H1 (cell line): Measurements from ENCODE around the gene APP. TPM values are rescaled to one million over a fixed set of nuclear protein-coding genes. Genes with fewer than 3 reads are reported as not detected.

Source experiments
- CTCF ChIA-PET: fragments of 300-600 bp; sonication (Branson Sonifier 250); formaldehyde crosslinking; loops from one replicate; lab custom pipeline; 2021; ENCODE audit not compliant: partially characterized antibody; lab: Charles Lee
- POLR2A ChIA-PET: fragments of 300-600 bp; sonication (Branson Sonifier 250); formaldehyde crosslinking; loops from one replicate; lab custom pipeline; 2021; ENCODE audit warnings: inconsistent platforms; ENCODE audit not compliant: partially characterized antibody; lab: Charles Lee
- DNase-seq, 2 experiments: peaks; one replicate each; pipeline versions ENCODE4 v3.0.0 to v3.0.0-alpha.2; 2010 to 2022; ENCODE audit warnings: low spot score in 2 of 2, low read depth in 1 of 2, mixed read lengths in 1 of 2
- FAIRE-seq: peaks from 2 replicates; lab custom pipeline; 2011; peaks lifted over from hg19 to GRCh38; lab: Jason Lieb, UNC
- H2AFZ ChIP-seq: 2 replicates; pipeline ENCODE4 v1.8.1; 2012; ENCODE audit warnings: low read length, inconsistent platforms
- H2AK5ac ChIP-seq: 2 replicates; pipeline ENCODE4 v1.6.1; 2013; ENCODE audit warnings: low read depth, low read length
- H2BK120ac ChIP-seq: replicated peaks from 2 replicates; pipeline ENCODE3; 2013; ENCODE audit warnings: low read depth, low read length, inconsistent platforms
- H2BK12ac ChIP-seq: 2 replicates; pipeline ENCODE4 v1.6.1; 2013; ENCODE audit warnings: low read depth, low read length
- H2BK15ac ChIP-seq: 2 replicates; pipeline ENCODE4 v1.6.1; 2013; ENCODE audit warnings: low read length
- H2BK20ac ChIP-seq: 2 replicates; pipeline ENCODE4 v1.6.1; 2013; ENCODE audit warnings: low read length
- H2BK5ac ChIP-seq: 2 replicates; pipeline ENCODE4 v1.6.1; 2013; ENCODE audit warnings: low read depth, low read length
- H3K14ac ChIP-seq: 2 replicates; pipeline ENCODE4 v1.6.1; 2013; ENCODE audit warnings: inconsistent platforms; ENCODE audit not compliant: insufficient read length
- H3K18ac ChIP-seq: 2 replicates; pipeline ENCODE4 v1.6.1; 2013; ENCODE audit warnings: low read length; ENCODE audit errors: extremely low read depth
- H3K23ac ChIP-seq: 2 replicates; pipeline ENCODE4 v1.6.1; 2013; ENCODE audit warnings: inconsistent platforms; ENCODE audit not compliant: insufficient read length
- H3K23me2 ChIP-seq: 2 replicates; pipeline ENCODE4 v1.6.1; 2013; ENCODE audit warnings: low read depth, low read length
- H3K27ac ChIP-seq: 2 replicates; pipeline ENCODE4 v1.6.1; 2011; ENCODE audit warnings: low read depth, low read length, inconsistent platforms
- H3K27me3 ChIP-seq, 4 experiments: replicated peaks in 1 of 4; 1 replicate in 1 of 4; 2 replicates in 3 of 4; pipeline versions ENCODE4 v1.6.1 to v1.8.1; 2011 to 2013; ENCODE audit warnings: low read length in 3 of 4, mild to moderate bottlenecking in 3 of 4, inconsistent platforms in 2 of 4, mixed read lengths in 2 of 4, moderate library complexity in 1 of 4; ENCODE audit not compliant: control insufficient read depth in 3 of 4, insufficient read depth in 3 of 4; ENCODE audit errors: extremely low read depth in 1 of 4
- H3K36me3 ChIP-seq, 4 experiments: 2 replicates each; pipeline versions ENCODE4 v1.6.1 to v1.8.1; 2011 to 2013; ENCODE audit warnings: mild to moderate bottlenecking in 4 of 4, low read length in 3 of 4, moderate library complexity in 2 of 4, control low read depth in 1 of 4, inconsistent platforms in 1 of 4; ENCODE audit not compliant: insufficient read depth in 4 of 4, control insufficient read depth in 2 of 4
- H3K4ac ChIP-seq: replicated peaks from 2 replicates; pipeline ENCODE3; 2013; ENCODE audit warnings: low read length, low read depth, mixed read lengths, inconsistent platforms; ENCODE audit not compliant: insufficient read length
- H3K4me1 ChIP-seq, 4 experiments: replicated peaks in 1 of 4; 1 replicate in 1 of 4; 2 replicates in 3 of 4; pipeline versions ENCODE4 v1.6.1 to v1.8.1; 2011 to 2013; ENCODE audit warnings: low read length in 3 of 4, inconsistent platforms in 2 of 4, mixed read lengths in 1 of 4; ENCODE audit not compliant: insufficient read depth in 4 of 4, control insufficient read depth in 3 of 4
- H3K4me2 ChIP-seq, 2 experiments: 2 replicates each; pipeline versions ENCODE4 v1.6.1 to v1.8.1; 2011 to 2013; ENCODE audit warnings: low read depth in 2 of 2, low read length in 2 of 2, control low read depth in 1 of 2, inconsistent platforms in 1 of 2, mild to moderate bottlenecking in 1 of 2; ENCODE audit not compliant: insufficient read depth in 1 of 2
- H3K4me3 ChIP-seq, 4 experiments: fragments of 200-600, 300-600 bp in 1 of 4; sonication (generic), shearing (Covaris generic), sonication (Bioruptor Twin) in 1 of 4; 2 replicates each; pipeline versions ENCODE4 v1.5.1 to v1.8.1; 2011 to 2016; ENCODE audit warnings: low read length in 4 of 4, low read depth in 3 of 4, control low read depth in 2 of 4, inconsistent platforms in 2 of 4, mild to moderate bottlenecking in 2 of 4, mixed read lengths in 1 of 4, moderate library complexity in 1 of 4; ENCODE audit not compliant: insufficient read depth in 2 of 4; ENCODE audit errors: extremely low read depth in 1 of 4
- H3K56ac ChIP-seq: replicated peaks from 2 replicates; pipeline ENCODE3; 2013; ENCODE audit warnings: low read depth, mild to moderate bottlenecking, mixed read lengths, low read length, inconsistent platforms; ENCODE audit not compliant: insufficient read length
- H3K79me1 ChIP-seq: 2 replicates; pipeline ENCODE4 v1.6.1; 2013; ENCODE audit warnings: low read depth, low read length, control low read depth
- H3K79me2 ChIP-seq, 2 experiments: 2 replicates each; pipeline versions ENCODE4 v1.6.1 to v1.8.1; 2012 to 2013; ENCODE audit warnings: low read length in 2 of 2, mild to moderate bottlenecking in 2 of 2, inconsistent platforms in 1 of 2; ENCODE audit not compliant: insufficient read depth in 2 of 2, control insufficient read depth in 1 of 2
- H3K9ac ChIP-seq, 4 experiments: replicated peaks in 1 of 4; 1 replicate in 1 of 4; 2 replicates in 3 of 4; pipeline versions ENCODE4 v1.6.1 to v1.8.1; 2011 to 2013; ENCODE audit warnings: low read depth in 3 of 4, low read length in 3 of 4, control low read depth in 2 of 4, mild to moderate bottlenecking in 2 of 4, moderate library complexity in 2 of 4, inconsistent platforms in 1 of 4; ENCODE audit errors: extremely low read depth in 1 of 4
- H3K9me3 ChIP-seq, 2 experiments: 2 replicates each; pipeline versions ENCODE4 v1.6.1 to v1.8.1; 2012 to 2013; ENCODE audit warnings: mild to moderate bottlenecking in 2 of 2, moderate library complexity in 2 of 2, control low read depth in 1 of 2, inconsistent platforms in 1 of 2, low read depth in 1 of 2, low read length in 1 of 2, mixed read lengths in 1 of 2; ENCODE audit not compliant: insufficient read depth in 2 of 2
- H4K20me1 ChIP-seq, 2 experiments: replicated peaks in 1 of 2; 2 replicates each; pipeline versions ENCODE3 to v1.8.1; 2011 to 2013; ENCODE audit warnings: inconsistent platforms in 2 of 2, low read length in 2 of 2, mild to moderate bottlenecking in 1 of 2; ENCODE audit not compliant: insufficient read depth in 2 of 2, control insufficient read depth in 1 of 2
- H4K5ac ChIP-seq: 2 replicates; pipeline ENCODE4 v1.6.1; 2013; ENCODE audit warnings: low read length, low read depth, mixed read lengths, inconsistent platforms; ENCODE audit not compliant: insufficient read length
- H4K8ac ChIP-seq: 2 replicates; pipeline ENCODE4 v1.8.0; 2013; ENCODE audit warnings: mild to moderate bottlenecking, moderate library complexity, low read length, inconsistent platforms; ENCODE audit not compliant: insufficient read depth; ENCODE audit errors: extremely low read depth
- H4K91ac ChIP-seq: replicated peaks from 2 replicates; pipeline ENCODE3; 2013; ENCODE audit warnings: low read length, mixed read lengths, inconsistent platforms; ENCODE audit not compliant: insufficient read length
- BCL11A ChIP-seq, 2 experiments: IDR thresholded peaks; one replicate each; pipeline ENCODE4 v1.6.1; 2011; ENCODE audit warnings: low read depth in 2 of 2, low read length in 2 of 2, mild to moderate bottlenecking in 2 of 2
- CBX5 ChIP-seq: fragments of 300-800, 300-1000 bp; sonication (generic); IDR thresholded peaks from 2 replicates; pipeline ENCODE4 v1.7.1; 2016; ENCODE audit warnings: antibody characterized with exemption, low read length, low read depth
- CBX8 ChIP-seq: fragments of 300-800, 300-1000 bp; sonication (generic); IDR thresholded peaks from 2 replicates; pipeline ENCODE4 v1.7.1; 2016; ENCODE audit warnings: low read depth, low read length, borderline replicate concordance
- CTBP2 ChIP-seq: IDR thresholded peaks from 2 replicates; pipeline ENCODE4 v1.7.0; 2011; ENCODE audit warnings: borderline replicate concordance, mild to moderate bottlenecking, moderate library complexity, mixed read lengths, low read length; ENCODE audit not compliant: insufficient read depth, insufficient read length
- EGR1 ChIP-seq: IDR thresholded peaks from 2 replicates; pipeline ENCODE4 v1.6.1; 2011; ENCODE audit warnings: low read depth, low read length, borderline replicate concordance
- HDAC6 ChIP-seq: IDR thresholded peaks from one replicate; pipeline ENCODE4 v1.7.1; 2012; ENCODE audit warnings: low read depth, mild to moderate bottlenecking, inconsistent platforms, low read length, moderate library complexity
- NRF1 ChIP-seq: IDR thresholded peaks from 2 replicates; pipeline ENCODE4 v1.6.1; 2011; ENCODE audit warnings: mild to moderate bottlenecking, low read depth, low read length, improper control_type of control experiment
- RBBP5 ChIP-seq: IDR thresholded peaks from 2 replicates; pipeline ENCODE4 v1.7.1; 2012; ENCODE audit warnings: low read depth, mild to moderate bottlenecking, inconsistent platforms, low read length, moderate library complexity, borderline replicate concordance
- SP1 ChIP-seq: IDR thresholded peaks from 2 replicates; pipeline ENCODE4 v1.6.1; 2011; ENCODE audit warnings: low read depth, low read length
- SP2 ChIP-seq: IDR thresholded peaks from 2 replicates; pipeline ENCODE4 v1.6.1; 2012; ENCODE audit warnings: mild to moderate bottlenecking, low read length, inconsistent platforms
- SUZ12 ChIP-seq: fragments of 200-600 bp; sonication (generic); IDR thresholded peaks from 2 replicates; pipeline ENCODE4 v1.6.1; 2012; ENCODE audit warnings: mild to moderate bottlenecking, inconsistent platforms, low read length, moderate library complexity, mixed read lengths
- USF2 ChIP-seq: IDR thresholded peaks from 2 replicates; pipeline ENCODE4 v1.6.1; 2011; ENCODE audit warnings: low read length, improper control_type of control experiment
- WGBS, 2 experiments: shearing (Covaris generic) in 1 of 2; methylation state at CpG; one replicate each; pipeline versions ENCODE4 v1.1.6 to v1.1.7; 2013 to 2015; ENCODE audit warnings: low lambda C conversion rate in 2 of 2, mixed read lengths in 2 of 2, inconsistent platforms in 1 of 2, low coverage in 1 of 2, missing lambda C conversion rate in 1 of 2; ENCODE audit not compliant: insufficient replicate concordance in 2 of 2, insufficient coverage in 1 of 2, insufficient read length in 1 of 2; ENCODE audit errors: extremely low coverage in 1 of 2, missing lambda C conversion rate in 1 of 2; 5-methylcytosine and 5-hydroxymethylcytosine counted together
- polyA plus RNA-seq, 7 experiments: library from polyadenylated mRNA; depleted of rRNA in 3 of 7; stranded (reverse) in 5 of 7; unstranded in 2 of 7; fragments of >200 nt in 5 of 7; fragments of 200-250 nt in 2 of 7; gene quantifications; 1 replicate in 5 of 7; 2 replicates in 1 of 7; 4 replicates in 1 of 7; pipeline versions ENCODE4 v1.2.1 to v1.2.3, GENCODE V29; 2011 to 2013; ENCODE audit warnings: missing spikeins in 2 of 7, mixed read lengths in 2 of 7
- total RNA-seq: library from RNA; stranded (reverse); fragmentation: NEBNext Ultra II Directional; extraction: Animal tissue kit (Norgen Biotek cat#: 25700); gene quantifications from 2 replicates; pipeline ENCODE4 v1.2.1, GENCODE V29; 2021

The APP gene
- total and polyA plus RNA-seq, 2 of the 8 experiments (the other 6 are each of a cell fraction or from before 2014, with no cell fraction given), result 375 to 551 TPM

GRCh38 chr21:25925064-25925800, 245.3 kb downstream of the APP start:
- Histone ChIP-seq H4K91ac (no peak overlapping the region), H3K36me3 (peaks cover 0 to 13% (median 0%) of the 10 kb centered on the region in 4 experiments; a peak in 2 of 8 replicates), H3K18ac (no peak overlapping the region), H3K79me1 (peaks cover 2% of the 10 kb centered on the region; the same call in 1 of the 2 replicates), H3K23me2 (no peaks in the 10 kb centered on the region), H3K14ac (no peak overlapping the region), H2BK12ac (no peak overlapping the region), H3K27ac (no peak overlapping the region), H3K4me2 (no peak overlapping the region), H2BK15ac (no peak overlapping the region), H2AK5ac (no peak overlapping the region), H3K4me1 (no peaks in the 10 kb centered on the region), H3K79me2 (peaks cover 0 to 18% of the 10 kb centered on the region in 2 experiments; a peak in 3 of 4 replicates), H3K4ac (no peak overlapping the region), H2BK5ac (no peak overlapping the region), H3K27me3 (no peaks in the 10 kb centered on the region), H4K5ac (no peak overlapping the region), H4K8ac (no peak overlapping the region), H4K20me1 (no peaks in the 10 kb centered on the region), H2AFZ (no peak overlapping the region), H3K4me3 (no peak overlapping the region), H3K23ac (no peak overlapping the region), H3K9me3 (no peaks in the 10 kb centered on the region), H3K56ac (no peak overlapping the region), H2BK120ac (no peak overlapping the region), H3K9ac (no peak overlapping the region), H2BK20ac (no peak overlapping the region)
- FAIRE-seq (no peak), DNase-seq (no peak)
- POLR2A ChIA-PET, result interaction anchor here (0.6 kb wide), 1 partner anchor 60 kb away, joined by 3 read pairs; no protein-coding TSS in a partner anchor
- 84% methylated on average over 14 of the region's 14 CpGs; no CpG with 5 or more reads in 1 of the 2 experiments for WGBS, 2 experiments
- CTCF ChIA-PET, result no interaction called here
- no peak for TF ChIP-seq USF2
- TF ChIP-seq CTBP2, result no peak
- TF ChIP-seq EGR1, result no peak
- TF ChIP-seq CBX5, result no peak
- no peak for TF ChIP-seq RBBP5
- no peak for TF ChIP-seq NRF1
- TF ChIP-seq SP1, result no peak
- TF ChIP-seq CBX8, result no peak
- TF ChIP-seq HDAC6, result no peak
- no peak for TF ChIP-seq BCL11A (IDR thresholded peaks at IDR 0.05; ENCODE audit: low read depth in 2 of 2, low read length in 2 of 2)
- no peak for TF ChIP-seq SP2
- no peak for TF ChIP-seq SUZ12
